ENCODE results near the gene AP3S2. TPM values are rescaled to one million over a fixed set of nuclear protein-coding genes. Genes with fewer than 3 reads are reported as not detected.
"Not testable (repeated sequence)": the region's sequence is repeated elsewhere in the genome, so short reads cannot be mapped to it uniquely, and the experiment has no call there.

AP3S2 gene
- total and polyA plus RNA-seq, 8 donors = 8.4 to 90.4 (median 24.0) TPM

DNA sequence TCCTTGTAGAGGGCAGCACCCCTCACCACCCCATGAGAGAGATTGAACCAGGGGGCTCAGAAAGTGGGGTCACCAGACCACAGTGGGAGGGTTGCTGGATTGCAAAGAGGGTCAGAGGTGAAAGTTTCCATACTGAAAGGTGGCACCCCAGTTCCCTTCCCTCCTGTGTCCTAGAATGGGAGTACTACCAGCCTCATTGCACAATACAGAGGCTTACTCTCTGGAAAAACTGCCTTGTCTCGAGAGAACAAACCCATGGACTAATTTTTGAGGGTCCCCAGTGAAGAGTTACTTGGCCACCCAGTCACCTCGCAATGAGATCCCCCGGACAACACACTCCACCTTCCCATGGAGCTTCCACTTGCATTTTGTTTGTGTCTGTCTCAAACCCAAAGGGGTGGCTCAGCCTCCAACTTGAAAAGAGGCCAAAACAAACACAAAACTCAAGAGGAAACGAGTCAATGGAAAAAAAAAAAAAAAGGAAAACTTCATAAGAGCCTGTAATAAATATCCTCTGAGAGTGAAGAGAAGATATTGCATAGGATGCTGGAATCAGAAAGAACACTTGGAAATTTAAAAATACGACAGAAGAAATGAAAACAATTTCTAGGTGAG is 99.1 kb downstream of the AP3S2 start:
- 26 to 39% (median 34%) methylated on average over 5 of the region's 5 CpGs for WGBS, 5 donors
- intact Hi-C loops (cut with DNase I; ENCODE audit: low total_unique reads) = no loop called here
- no peak for TF ChIP-seq POLR2A (IDR thresholded peaks at IDR 0.05)
- TF ChIP-seq POLR2AphosphoS5 (IDR thresholded peaks at IDR 0.05) = no peak
- TF ChIP-seq, protein P1, sequence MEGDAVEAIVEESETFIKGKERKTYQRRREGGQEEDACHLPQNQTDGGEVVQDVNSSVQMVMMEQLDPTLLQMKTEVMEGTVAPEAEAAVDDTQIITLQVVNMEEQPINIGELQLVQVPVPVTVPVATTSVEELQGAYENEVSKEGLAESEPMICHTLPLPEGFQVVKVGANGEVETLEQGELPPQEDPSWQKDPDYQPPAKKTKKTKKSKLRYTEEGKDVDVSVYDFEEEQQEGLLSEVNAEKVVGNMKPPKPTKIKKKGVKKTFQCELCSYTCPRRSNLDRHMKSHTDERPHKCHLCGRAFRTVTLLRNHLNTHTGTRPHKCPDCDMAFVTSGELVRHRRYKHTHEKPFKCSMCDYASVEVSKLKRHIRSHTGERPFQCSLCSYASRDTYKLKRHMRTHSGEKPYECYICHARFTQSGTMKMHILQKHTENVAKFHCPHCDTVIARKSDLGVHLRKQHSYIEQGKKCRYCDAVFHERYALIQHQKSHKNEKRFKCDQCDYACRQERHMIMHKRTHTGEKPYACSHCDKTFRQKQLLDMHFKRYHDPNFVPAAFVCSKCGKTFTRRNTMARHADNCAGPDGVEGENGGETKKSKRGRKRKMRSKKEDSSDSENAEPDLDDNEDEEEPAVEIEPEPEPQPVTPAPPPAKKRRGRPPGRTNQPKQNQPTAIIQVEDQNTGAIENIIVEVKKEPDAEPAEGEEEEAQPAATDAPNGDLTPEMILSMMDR (IDR thresholded peaks at IDR 0.05) = no peak
- no peak for TF ChIP-seq EP300 (IDR thresholded peaks at IDR 0.05)
- H3K4me1 ChIP-seq = peaks cover 0 to 9% (median 0%) of the 10 kb centered on the region in 4 donors
- no peak overlapping the region for H3K4me3 ChIP-seq
- H3K27ac ChIP-seq = no peak overlapping the region
- no peaks in the 10 kb centered on the region for H3K9me3 ChIP-seq
- peaks cover 0 to 42% (median 6%) of the 10 kb centered on the region in 4 donors for H3K36me3 ChIP-seq
- H3K27me3 ChIP-seq = no peaks in the 10 kb centered on the region
- peak in 1 of 2 donors; percentile 73 for DNase-seq

DNA sequence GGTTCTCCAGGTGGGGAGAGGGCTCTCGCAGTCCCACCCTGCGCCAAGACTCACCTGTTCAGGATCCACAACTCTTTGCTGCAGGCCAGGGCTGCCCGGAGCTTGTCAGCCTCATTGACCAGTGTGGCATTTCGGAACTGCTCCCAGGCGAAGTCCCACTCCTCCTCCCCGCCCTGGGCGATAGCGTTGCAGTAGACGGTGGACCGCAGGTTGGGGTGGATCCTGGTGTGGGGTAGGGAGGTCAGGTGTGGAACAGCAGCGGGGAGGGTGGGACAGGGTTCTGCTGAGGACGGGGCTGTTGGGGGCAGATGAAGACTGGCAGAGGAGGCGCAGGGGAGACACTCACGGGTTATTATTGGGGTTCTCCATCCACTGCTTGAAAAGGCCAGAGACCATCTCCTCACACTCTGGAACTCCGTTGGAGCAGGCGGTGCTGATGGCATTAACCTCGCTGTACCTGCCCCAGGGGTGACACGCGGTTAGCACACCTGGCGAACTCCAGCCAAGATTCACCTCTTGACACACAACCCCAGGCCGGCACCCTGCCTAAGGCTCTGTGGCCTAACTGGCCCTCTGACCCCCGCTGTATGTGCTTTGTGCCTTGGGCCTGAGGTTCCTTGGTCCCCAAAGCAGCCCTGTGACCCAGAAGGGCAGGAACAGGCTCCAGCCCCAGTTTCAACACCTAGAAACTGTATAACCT is 101.5 kb downstream of the AP3S2 start:
- Histone ChIP-seq H3K36me3 (peaks cover 0 to 20% (median 2%) of the 10 kb centered on the region in 4 donors), H3K27ac (no peak overlapping the region), H3K9me3 (peaks cover 0 to 11% (median 5%) of the 10 kb centered on the region in 4 donors), H3K27me3 (no peaks in the 10 kb centered on the region), H3K4me3 (no peak overlapping the region), H3K4me1 (peaks cover 0 to 9% (median 0%) of the 10 kb centered on the region in 4 donors)
- DNase-seq = peak in 1 of 2 donors; percentile 1
- TF ChIP-seq, protein P1 (IDR thresholded peaks at IDR 0.05) = no peak
- TF ChIP-seq EP300 (IDR thresholded peaks at IDR 0.05) (no peak), POLR2AphosphoS5 (IDR thresholded peaks at IDR 0.05) (no peak), POLR2A (IDR thresholded peaks at IDR 0.05) (no peak)
- WGBS, 5 donors = 92 to 96% (median 93%) methylated on average over 22 of the region's 22 CpGs
- intact Hi-C loops (cut with DNase I; ENCODE audit: low total_unique reads) = no loop called here

DNA sequence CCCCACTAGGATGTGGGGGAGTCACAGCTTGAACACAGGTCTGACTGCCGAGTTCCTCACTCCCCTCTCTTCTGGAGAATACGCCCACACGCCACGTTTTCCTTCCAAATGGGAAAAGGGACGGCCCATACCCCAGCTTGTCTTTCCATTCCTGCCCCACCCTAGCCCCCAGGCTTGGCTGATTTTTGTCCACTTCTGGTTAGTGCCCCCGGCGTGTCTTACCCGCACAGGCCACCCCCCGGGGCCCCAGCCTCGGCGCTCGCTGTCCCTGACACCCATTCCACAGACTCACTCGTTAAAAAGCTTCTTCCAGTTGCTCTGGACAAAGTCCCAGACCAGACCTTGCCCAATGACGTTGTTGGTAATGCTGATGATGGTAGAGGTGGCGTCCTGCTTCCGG is 103.1 kb downstream of the AP3S2 start:
- 86 to 91% (median 90%) methylated on average over 16 of the region's 16 CpGs for WGBS, 5 donors
- Histone ChIP-seq H3K9me3 (peaks cover 0 to 11% (median 5%) of the 10 kb centered on the region in 4 donors), H3K4me3 (no peak overlapping the region), H3K27ac (no peak overlapping the region), H3K4me1 (peaks cover 0 to 11% (median 0%) of the 10 kb centered on the region in 4 donors), H3K36me3 (peaks cover 0 to 15% (median 2%) of the 10 kb centered on the region in 4 donors), H3K27me3 (no peaks in the 10 kb centered on the region)
- TF ChIP-seq EP300 (IDR thresholded peaks at IDR 0.05) (no peak), POLR2AphosphoS5 (IDR thresholded peaks at IDR 0.05) (no peak), POLR2A (IDR thresholded peaks at IDR 0.05) (no peak)
- TF ChIP-seq, protein P1 (IDR thresholded peaks at IDR 0.05) = no peak
- intact Hi-C loops (cut with DNase I; ENCODE audit: low total_unique reads) = no loop called here
- no peak for DNase-seq

DNA sequence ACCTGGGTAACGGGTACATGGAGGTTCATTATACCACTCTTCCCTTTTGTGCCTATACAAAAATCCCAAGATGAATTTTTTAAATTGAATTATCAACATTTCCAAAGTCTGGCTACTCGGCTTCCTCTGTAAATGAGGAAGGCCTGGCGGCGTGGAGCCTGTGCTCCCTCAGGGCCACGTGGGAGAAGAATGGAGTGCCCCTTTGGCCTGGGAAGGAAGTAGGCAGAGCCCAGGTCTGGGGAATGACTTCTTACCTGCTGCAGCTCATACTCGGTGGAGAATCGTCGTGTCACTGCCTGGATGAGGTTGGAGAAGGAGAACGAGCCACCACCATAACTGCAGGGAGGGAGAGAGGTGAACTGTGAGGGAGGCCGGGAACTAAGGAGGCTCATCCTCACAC is 103.6 kb downstream of the AP3S2 start:
- whole genome bisulfite sequencing, 5 donors = 78 to 86% (median 84%) methylated on average over 10 of the region's 10 CpGs
- Histone ChIP-seq H3K27ac (no peak overlapping the region), H3K9me3 (peaks cover 0 to 11% (median 5%) of the 10 kb centered on the region in 4 donors), H3K4me3 (no peak overlapping the region), H3K4me1 (peaks cover 0 to 14% (median 2%) of the 10 kb centered on the region in 4 donors), H3K27me3 (no peaks in the 10 kb centered on the region), H3K36me3 (peaks cover 0 to 15% (median 2%) of the 10 kb centered on the region in 4 donors)
- TF ChIP-seq POLR2A (IDR thresholded peaks at IDR 0.05) (no peak), EP300 (IDR thresholded peaks at IDR 0.05) (no peak), POLR2AphosphoS5 (IDR thresholded peaks at IDR 0.05) (no peak)
- TF ChIP-seq, protein P1 (IDR thresholded peaks at IDR 0.05) = no peak
- peak in 1 of 2 donors; percentile 0 for DNase-seq
- intact Hi-C loops (cut with DNase I; ENCODE audit: low total_unique reads) = no loop called here

DNA sequence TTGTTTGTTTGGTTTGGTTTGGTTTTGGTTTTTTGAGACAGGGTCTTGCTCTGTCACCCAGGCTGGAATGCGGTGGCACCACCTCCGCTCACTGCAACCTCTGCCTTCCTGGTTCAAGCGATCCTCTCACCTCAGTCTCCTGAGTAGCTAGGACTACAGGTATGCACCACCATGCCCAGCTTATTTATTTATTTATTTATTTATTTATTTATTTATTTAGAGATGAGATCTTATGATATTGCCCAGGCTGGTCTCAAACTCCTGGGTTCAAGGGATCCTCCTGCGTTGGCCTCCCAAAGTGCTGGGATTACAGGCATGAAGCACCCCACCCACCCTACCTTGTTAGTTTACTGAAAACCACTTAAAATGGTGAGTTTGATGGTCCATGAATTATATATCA is 105.2 kb downstream of the AP3S2 start:
- intact Hi-C loops (cut with DNase I; ENCODE audit: low total_unique reads); H3K27ac ChIP-seq; DNase-seq; H3K27me3 ChIP-seq; H3K4me3 ChIP-seq: not testable (repeated sequence)
- WGBS, 5 donors = 96 to 99% (median 97%) methylated on average over 4 of the region's 4 CpGs
- Histone ChIP-seq H3K4me1 (peaks cover 0 to 14% (median 6%) of the 10 kb centered on the region in 4 donors), H3K9me3 (peaks cover 0 to 11% (median 5%) of the 10 kb centered on the region in 4 donors), H3K36me3 (peaks cover 0 to 15% (median 2%) of the 10 kb centered on the region in 4 donors)
